NK-92 treated with Interleukin-12 subunit alpha and Interleukin-12 subunit beta, amount 100 ng/mL, for 24 hours (cell line): ENCODE results near the gene CCDC158.
A peak's percentile ranks its signal among the peaks of the same experiment; 100 is the strongest.
"Not testable (repeated sequence)": the region's sequence is repeated elsewhere in the genome, so short reads cannot be mapped to it uniquely, and the experiment has no call there.

ENCODE experiments used
- DNase-seq: peaks from one replicate; lab custom pipeline; 2025; lab: John Stamatoyannopoulos, UW

The CCDC158 gene

DNA sequence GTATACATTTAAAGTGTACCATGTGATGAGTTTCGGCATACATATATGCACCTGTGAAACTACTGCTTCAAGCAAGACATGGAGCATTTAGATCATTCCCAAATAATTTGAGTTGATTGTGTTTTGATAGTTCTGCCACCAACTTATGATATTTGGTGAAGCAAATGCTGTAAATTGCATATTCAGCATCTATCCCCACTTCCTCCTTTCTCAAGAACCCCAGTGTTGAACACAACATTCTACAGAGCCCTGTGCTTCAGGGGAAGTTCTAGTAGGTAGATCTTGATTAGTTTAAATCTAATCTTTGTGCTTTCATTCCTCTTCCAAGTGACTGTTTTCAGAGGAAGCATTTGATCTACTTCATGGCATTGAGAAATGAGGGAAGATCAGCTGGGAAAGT, 8.7 kb upstream of the CCDC158 start:
- no peak for DNase-seq

DNA sequence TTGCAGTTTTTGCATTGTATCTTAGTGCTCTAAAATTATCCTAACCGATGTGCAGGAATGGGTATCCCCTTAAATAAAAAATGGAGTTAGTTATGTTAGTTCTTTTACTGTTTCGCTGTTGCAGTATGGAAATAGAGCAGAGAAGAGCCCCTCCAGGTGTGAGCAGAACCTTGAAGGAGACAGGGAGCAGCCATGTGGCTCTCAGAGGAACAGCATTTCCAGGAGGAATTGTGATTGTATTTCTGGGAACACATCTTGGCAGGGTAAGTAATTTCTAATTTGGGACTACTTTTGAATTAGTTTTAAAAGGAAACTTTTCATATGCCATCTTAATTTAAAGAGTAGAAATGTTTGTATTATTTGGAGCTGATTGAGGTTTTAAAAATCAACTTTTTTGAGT, 5.3 kb upstream of the CCDC158 start:
- no peak for DNase-seq

DNA sequence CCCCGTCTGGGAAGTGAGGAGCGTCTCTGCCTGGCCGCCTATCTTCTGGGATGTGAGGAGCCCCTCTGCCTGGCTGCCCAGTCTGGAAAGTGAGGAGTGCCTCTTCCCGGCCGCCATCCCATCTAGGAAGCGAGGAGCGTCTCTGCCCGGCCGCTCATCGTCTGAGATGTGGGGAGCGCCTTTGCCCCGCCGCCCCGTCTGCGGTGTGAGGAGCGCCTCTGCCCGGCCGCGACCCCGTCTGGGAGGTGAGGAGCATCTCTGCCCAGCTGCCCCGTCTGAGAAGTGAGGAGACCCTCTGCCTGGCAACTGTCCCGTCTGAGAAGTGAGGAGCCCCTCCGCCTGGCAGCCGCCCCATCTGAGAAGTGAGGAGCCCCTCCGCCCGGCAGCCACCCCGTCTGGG, 2.2 kb upstream of the CCDC158 start:
- DNase-seq = not testable (repeated sequence)

GRCh38 chr4:76420188-76420761, 666 bp downstream of the CCDC158 start:
- no peak for DNase-seq

GRCh38 chr4:76410636-76411035, 10.3 kb downstream of the CCDC158 start:
- no peak for DNase-seq

- no peak for DNase-seq
These were observed 13.4 kb downstream of the CCDC158 start for GRCh38 chr4:76407440-76408119.

GRCh38 chr4:76406081-76406480, 14.9 kb downstream of the CCDC158 start:
- no peak for DNase-seq

- DNase-seq = no peak
These were observed 19.3 kb downstream of the CCDC158 start for GRCh38 chr4:76401654-76402053.

DNA sequence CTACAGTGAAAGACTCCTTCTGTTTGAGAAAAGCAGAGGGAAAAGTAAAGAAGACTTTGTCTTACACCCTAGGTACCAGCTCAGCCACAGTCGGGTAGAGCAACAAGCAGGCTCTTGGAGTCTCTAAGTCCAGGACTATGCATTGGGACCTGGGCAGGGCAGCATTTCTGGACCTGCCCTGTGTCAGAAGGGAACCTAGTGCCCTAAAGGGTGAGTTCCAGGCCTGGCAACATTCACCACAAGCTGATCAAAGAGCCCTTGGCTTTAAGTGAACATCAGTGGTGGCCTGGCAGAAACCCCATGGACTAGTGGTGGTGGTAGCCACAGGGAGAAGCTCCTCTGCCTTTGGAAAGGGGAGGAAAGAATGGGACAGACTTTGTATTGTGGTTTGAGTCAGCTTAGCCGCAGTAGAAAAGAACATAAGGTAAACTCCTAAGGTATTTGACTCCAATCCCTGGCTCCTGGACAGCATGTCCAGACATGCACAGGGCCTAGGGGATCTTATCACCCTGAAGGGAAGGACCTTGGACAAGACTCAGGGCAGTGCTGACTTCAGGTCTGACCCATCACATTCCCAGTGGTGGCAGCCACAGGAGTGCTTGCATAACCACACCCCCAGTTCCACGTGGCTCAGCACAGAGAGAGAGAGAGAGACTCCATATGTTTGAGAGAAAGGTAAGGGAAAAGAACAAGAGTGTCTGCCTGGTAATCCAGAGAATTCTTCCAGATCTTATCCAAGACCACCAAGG, 32.6 kb downstream of the CCDC158 start:
- DNase-seq = no peak

DNA sequence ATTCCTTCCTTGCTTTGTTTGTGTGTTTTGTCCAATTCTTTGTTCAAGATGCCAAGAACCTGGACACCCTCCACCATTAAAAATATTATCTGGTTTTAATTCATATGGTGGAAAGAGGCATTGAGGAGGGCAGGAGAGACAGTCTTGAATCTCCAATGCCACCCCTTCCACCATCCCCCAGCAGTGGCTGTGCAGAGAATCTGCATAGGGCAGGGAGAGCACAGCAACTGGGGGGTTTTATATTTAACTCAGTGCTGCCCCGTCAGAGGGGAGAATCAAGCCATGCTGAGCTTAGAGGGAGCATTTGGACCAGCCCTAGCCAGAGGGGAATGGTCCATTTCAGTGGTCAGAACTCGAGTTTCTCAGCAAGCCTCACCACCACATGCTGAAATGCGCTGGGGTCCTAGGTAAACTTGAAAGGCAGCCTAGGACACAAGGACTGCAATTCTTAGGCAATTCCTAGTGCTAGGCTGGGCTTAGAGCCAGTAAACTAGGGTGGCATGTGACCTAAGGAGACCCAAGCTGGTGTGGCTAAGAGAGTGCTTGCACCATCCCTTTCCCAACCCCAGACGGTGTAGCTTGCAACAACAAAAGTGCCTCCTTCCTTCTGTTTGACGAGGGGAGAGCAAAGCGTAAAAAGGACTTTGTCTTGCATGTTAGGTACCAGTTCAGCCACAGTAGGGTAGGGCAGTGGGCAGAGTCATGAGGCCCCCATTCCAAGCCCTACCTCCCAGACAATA, 34.2 kb downstream of the CCDC158 start:
- no peak for DNase-seq

DNA sequence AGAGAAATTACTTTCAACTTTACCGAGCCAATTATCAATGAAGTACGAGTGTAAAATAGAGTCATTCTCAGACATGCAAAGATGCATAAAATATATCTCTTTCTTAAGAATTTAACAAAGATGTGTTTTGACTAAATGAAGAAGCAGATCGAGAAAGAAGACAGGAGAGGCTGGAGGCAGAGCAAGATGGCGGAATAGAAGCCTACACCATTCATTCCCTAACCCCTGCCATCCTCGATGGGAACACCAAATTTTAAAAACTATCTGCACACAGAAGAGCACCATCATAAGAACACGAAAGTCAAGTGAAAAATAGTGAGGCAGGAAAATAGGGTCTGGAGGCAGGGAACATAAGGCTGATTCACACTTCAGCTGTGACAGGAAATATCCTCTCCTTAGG, 35.0 kb downstream of the CCDC158 start:
- DNase-seq = no peak

DNA sequence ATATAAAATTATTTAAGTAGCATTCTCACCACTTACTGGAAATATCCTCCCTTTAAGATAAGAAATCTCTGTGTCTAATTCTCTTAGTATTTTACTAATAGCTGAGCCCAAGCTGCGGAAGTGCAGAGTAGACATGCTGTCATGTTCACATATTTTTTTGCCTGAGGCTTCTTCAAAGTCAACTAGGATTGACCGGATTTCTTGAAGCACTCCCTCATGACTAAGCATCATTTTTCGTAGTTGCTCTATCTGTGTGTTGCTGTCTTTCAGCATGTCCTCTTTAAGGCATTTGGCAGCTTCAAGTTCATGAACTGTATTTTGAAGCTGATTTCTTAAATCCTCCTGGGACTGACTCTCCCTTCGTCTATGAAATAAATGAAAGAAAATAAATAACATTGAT, 36.9 kb downstream of the CCDC158 start:
- DNase-seq = no peak

DNA sequence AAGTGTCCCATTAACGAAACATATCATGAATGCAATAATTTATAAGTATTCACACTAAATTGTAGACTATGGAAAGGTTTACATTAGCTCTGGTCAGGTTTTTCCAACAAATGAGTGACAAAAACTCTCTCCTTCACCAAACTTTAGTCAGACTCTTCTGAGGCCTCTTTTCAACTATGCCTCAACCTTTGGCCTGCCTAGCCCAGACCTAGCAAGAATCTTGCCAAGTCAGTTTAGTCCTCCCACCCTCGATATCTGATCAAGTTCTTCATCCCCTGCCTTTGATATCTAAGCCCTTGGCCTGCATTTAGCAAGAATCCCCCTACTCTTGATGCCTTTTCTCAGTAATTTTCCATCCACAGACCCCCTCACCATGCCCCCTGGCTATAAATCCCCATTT, 37.9 kb downstream of the CCDC158 start:
- DNase-seq = no peak

GRCh38 chr4:76381986-76382385, 39.0 kb downstream of the CCDC158 start:
- DNase-seq = no peak

- no peak for DNase-seq
These were observed 40.4 kb downstream of the CCDC158 start for GRCh38 chr4:76380561-76380960.

GRCh38 chr4:76377911-76378310, 43.0 kb downstream of the CCDC158 start:
- DNase-seq = peak; percentile 15

DNA sequence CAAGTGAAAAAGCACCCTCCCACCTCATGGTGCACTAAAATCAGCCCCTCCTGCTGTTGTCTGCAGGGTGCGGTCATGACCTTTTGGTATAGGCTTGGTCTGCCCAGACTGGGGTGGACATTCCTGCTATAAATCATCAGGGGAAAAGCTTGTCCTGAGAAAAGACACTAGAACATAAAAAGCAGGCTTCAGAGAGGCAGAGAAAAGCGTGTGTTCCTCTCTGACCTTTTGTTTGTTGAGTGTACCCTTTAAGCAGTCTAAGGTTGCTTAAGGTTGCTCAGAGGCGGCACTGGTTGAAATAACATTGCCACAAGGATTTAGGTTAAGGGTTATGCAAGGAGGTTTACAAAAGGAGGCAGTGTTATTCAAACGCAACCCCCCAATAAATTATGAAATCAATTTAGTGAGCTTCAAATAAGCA, 43.5 kb downstream of the CCDC158 start:
- no peak for DNase-seq

GRCh38 chr4:76376534-76376933, 44.4 kb downstream of the CCDC158 start:
- DNase-seq = no peak

- DNase-seq = no peak
These were observed 45.2 kb downstream of the CCDC158 start for GRCh38 chr4:76375703-76376102.

- DNase-seq = no peak
These were observed 46.1 kb downstream of the CCDC158 start for GRCh38 chr4:76374798-76375197.

GRCh38 chr4:76373919-76374552, 46.9 kb downstream of the CCDC158 start:
- DNase-seq = no peak

- no peak for DNase-seq
These were observed 54.2 kb downstream of the CCDC158 start for GRCh38 chr4:76366737-76367136.
